Measurements from ENCODE around the gene HLF.

The HLF gene

GRCh38 chr17:55363033-55363432 is 98.3 kb downstream of the HLF start:
- DNase-seq (ENCODE audit: low read depth) = no peak

- DNase-seq (ENCODE audit: low read depth) = no peak
Measured at GRCh38 chr17:55366020-55366481, 101.3 kb downstream of the HLF start.

- DNase-seq (ENCODE audit: low read depth) = peak; percentile 43
Measured at GRCh38 chr17:55368706-55369105, 103.9 kb downstream of the HLF start.

All from CMK (cell line).